CD4-positive, alpha-beta T cell treated with Interleukin-17A for 1 hour (primary cell): ENCODE results near the gene CSPG4.
"Not testable (repeated sequence)": the region's sequence is repeated elsewhere in the genome, so short reads cannot be mapped to it uniquely, and the experiment has no call there.

Source experiments
- DNase-seq: peaks from one replicate; pipeline ENCODE4 v3.0.0-alpha.2; 2020

Gene CSPG4

GRCh38 chr15:75712668-75713337, at the start of gene CSPG4:
Gene CSPG4, minus strand, starts transcription at chr15:75712848. Its CDS starts 93 bp downstream, at chr15:75712755.
- DNase-seq: no peak

- not testable (repeated sequence) for DNase-seq
Measured at GRCh38 chr15:75762357-75762718, 49.7 kb upstream of the CSPG4 start.

GRCh38 chr15:75761446-75762356, 49.1 kb upstream of the CSPG4 start:
- DNase-seq: no peak

GRCh38 chr15:75760704-75761435, 48.2 kb upstream of the CSPG4 start:
- DNase-seq: no peak

GRCh38 chr15:75760131-75760520, 47.5 kb upstream of the CSPG4 start:
- not testable (repeated sequence) for DNase-seq

- DNase-seq: no peak
Measured at GRCh38 chr15:75759416-75760130, 46.9 kb upstream of the CSPG4 start.

- peak; percentile 58 for DNase-seq
Measured at GRCh38 chr15:75758071-75758872, 45.6 kb upstream of the CSPG4 start.

- not testable (repeated sequence) for DNase-seq
Measured at GRCh38 chr15:75754871-75755270, 42.2 kb upstream of the CSPG4 start.

- no peak for DNase-seq
Measured at GRCh38 chr15:75753145-75753544, 40.5 kb upstream of the CSPG4 start.

GRCh38 chr15:75751891-75752290, 39.2 kb upstream of the CSPG4 start:
- no peak for DNase-seq

- DNase-seq: no peak
Measured at GRCh38 chr15:75751116-75751875, 38.6 kb upstream of the CSPG4 start.

- DNase-seq: no peak
Measured at GRCh38 chr15:75750261-75751050, 37.8 kb upstream of the CSPG4 start.

- no peak for DNase-seq
Measured at GRCh38 chr15:75749820-75750219, 37.2 kb upstream of the CSPG4 start.

GRCh38 chr15:75748882-75749281, 36.2 kb upstream of the CSPG4 start:
- peak; percentile 63 for DNase-seq

- DNase-seq: not testable (repeated sequence)
Measured at GRCh38 chr15:75747121-75747520, 34.5 kb upstream of the CSPG4 start.

GRCh38 chr15:75745305-75745704, 32.7 kb upstream of the CSPG4 start:
- DNase-seq: no peak

- DNase-seq: not testable (repeated sequence)
Measured at GRCh38 chr15:75742346-75742745, 29.7 kb upstream of the CSPG4 start.

GRCh38 chr15:75739791-75740190, 27.1 kb upstream of the CSPG4 start:
- DNase-seq: no peak

- DNase-seq: peak; percentile 93
Measured at GRCh38 chr15:75738647-75739325, 26.1 kb upstream of the CSPG4 start.
